Coronary artery (tissue), 2 donors: ENCODE data around the gene ACAD10.
"Not testable (repeated sequence)": the region's sequence is repeated elsewhere in the genome, so short reads cannot be mapped to it uniquely, and the experiment has no call there.

Experiments
- DNase-seq: peaks from one replicate; pipeline ENCODE4 v3.0.0-alpha.2; 2017; ENCODE audit warnings: low spot score
- H3K27ac ChIP-seq, 2 donors: fragments of 200-600 bp; sonication (generic); one replicate each; pipeline ENCODE4 v1.5.1; 2016 to 2019
- H3K4me3 ChIP-seq: fragments of 200-600 bp; sonication (generic); 2 replicates; pipeline ENCODE4 v1.5.1; 2016; ENCODE audit warnings: mild to moderate bottlenecking, moderate library complexity
- CTCF ChIP-seq: fragments of 200-600 bp; sonication (generic); IDR thresholded peaks from one replicate; pipeline ENCODE4 v1.5.1; 2019; ENCODE audit warnings: antibody characterized with exemption

Gene ACAD10

GRCh38 chr12:111758120-111758561 lies 72.3 kb downstream of the ACAD10 start:
- no peak for DNase-seq
- Histone ChIP-seq H3K4me3 (no peak overlapping the region), H3K27ac (peak overlapping the region in 1 of 2 donors; percentile 67)
- no peak for TF ChIP-seq CTCF

GRCh38 chr12:111759271-111759670 lies 73.4 kb downstream of the ACAD10 start:
- H3K4me3 ChIP-seq = no peak overlapping the region
- no peak overlapping the region for H3K27ac ChIP-seq
- TF ChIP-seq CTCF = no peak
- DNase-seq = no peak

DNA sequence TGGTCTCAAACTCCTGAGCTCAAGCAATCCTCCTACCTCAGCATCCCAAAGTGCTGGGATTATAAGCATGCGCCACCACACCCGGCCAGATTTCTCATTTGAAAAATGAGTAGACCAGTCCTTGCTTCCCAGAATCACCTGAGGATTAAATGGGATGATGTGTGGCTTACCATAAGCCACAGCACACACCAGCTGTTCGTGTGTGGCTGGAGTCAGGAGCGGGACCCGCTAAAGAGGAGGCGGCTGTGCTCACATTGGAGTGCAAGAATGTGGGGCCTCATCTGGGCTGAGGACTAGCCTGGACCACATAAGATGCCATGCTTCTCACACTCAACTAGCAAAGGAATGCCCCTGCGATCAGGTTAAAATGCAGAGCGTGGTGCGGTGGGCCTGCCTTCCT lies 74.1 kb downstream of the ACAD10 start:
- no peak overlapping the region for H3K4me3 ChIP-seq
- no peak overlapping the region for H3K27ac ChIP-seq
- no peak for TF ChIP-seq CTCF
- no peak for DNase-seq

- DNase-seq = no peak
- H3K4me3 ChIP-seq = no peak overlapping the region
- no peak overlapping the region for H3K27ac ChIP-seq
- TF ChIP-seq CTCF = no peak
Measured at GRCh38 chr12:111761099-111761498, 75.2 kb downstream of the ACAD10 start.

DNA sequence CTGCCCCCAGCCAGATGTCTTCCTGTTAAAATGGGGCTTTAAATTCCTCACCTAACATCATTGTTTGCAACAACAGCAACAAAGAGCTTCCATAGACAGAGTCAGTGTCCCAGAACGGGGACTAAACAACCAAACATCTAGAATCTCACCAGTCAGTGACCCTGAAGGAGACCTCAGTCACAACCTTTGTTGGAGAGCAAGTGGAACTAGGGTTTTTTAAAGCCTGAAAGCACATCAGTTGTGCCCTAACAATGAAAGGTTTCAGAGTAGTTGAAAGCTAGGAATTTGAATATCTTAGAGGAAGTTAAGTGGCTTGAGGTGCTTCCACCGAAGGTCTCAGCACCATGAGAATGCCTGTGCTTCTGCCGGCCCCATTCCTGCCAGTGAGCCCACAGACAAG lies 75.9 kb downstream of the ACAD10 start:
- no peak overlapping the region for H3K27ac ChIP-seq
- H3K4me3 ChIP-seq = no peak overlapping the region
- TF ChIP-seq CTCF = no peak
- no peak for DNase-seq

- H3K4me3 ChIP-seq, DNase-seq, H3K27ac ChIP-seq: not testable (repeated sequence)
Measured at GRCh38 chr12:111763552-111763951, 77.7 kb downstream of the ACAD10 start.

DNA sequence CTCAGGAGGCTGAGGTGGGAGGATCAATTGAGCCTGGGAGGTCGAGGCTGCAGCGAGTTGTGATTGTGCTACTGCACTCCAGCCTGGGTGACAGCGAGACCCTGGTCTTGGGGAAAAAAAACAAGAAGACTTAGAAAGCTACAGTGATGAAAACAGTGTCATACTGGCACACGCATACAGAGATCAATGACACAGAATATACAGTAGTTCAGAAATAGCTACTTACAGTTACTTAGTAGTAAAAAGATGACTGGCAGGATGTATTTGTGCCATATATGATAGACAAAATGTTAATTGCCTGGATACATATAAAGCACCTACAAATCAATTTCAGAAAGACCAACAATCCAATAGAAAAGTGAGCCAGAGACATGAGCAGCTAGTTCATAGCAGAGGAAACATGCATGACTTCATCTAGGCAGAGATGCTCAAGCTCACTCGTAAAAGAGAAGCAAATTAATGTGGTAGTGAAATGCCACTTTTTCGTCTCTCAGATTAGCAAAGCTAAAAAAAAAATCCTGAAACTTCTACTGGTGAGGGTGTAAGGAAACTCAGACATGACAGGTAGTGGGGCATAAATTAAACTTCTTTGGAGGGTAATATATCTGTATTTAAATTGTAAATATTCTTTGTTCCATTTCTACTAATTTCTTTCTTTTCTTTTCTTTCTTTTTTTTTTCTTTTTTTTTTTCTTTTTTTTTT lies 78.4 kb downstream of the ACAD10 start:
- H3K4me3 ChIP-seq = no peak overlapping the region
- no peak for DNase-seq
- TF ChIP-seq CTCF = no peak
- no peak overlapping the region for H3K27ac ChIP-seq
